Daoy (cell line): ENCODE measurements around the gene METTL24. TPM values are rescaled to one million over a fixed set of nuclear protein-coding genes. Genes with fewer than 3 reads are reported as not detected.

Source experiments
- DNase-seq: peaks from one replicate; pipeline ENCODE4 v3.0.0-alpha.2; 2015; ENCODE audit warnings: low read depth
- total RNA-seq: library from RNA; depleted of rRNA; stranded (reverse); fragments of >200 nt; shearing (Covaris generic); gene quantifications from 2 replicates; pipeline ENCODE4 v1.2.3, GENCODE V29; 2014; rRNA removed

Gene METTL24
- total RNA-seq, 1 experiment from 2014 or later, result not detected

GRCh38 chr6:110195639-110196038 lies 162.5 kb downstream of the METTL24 start:
- no peak for DNase-seq

Other genes starting within 250 kb of the METTL24 start
- 9.5 and 9.7 TPM in 2 replicates for gene WASF1, start 178.7 kb downstream of the METTL24 start, total RNA-seq
- gene CDC40, start 177.9 kb downstream of the METTL24 start, total RNA-seq, result 26.0 and 27.5 TPM in 2 replicates
- 1.2 and 1.9 TPM in 2 replicates for gene DDO, start 57.2 kb upstream of the METTL24 start, total RNA-seq
- gene SLC22A16, start 118.3 kb upstream of the METTL24 start, total RNA-seq, result not detected in 2 replicates